Mesenchymal stem cell (in vitro differentiated cells and primary cell): ENCODE data around the gene BCR.
"Not testable (repeated sequence)": the region's sequence is repeated elsewhere in the genome, so short reads cannot be mapped to it uniquely, and the experiment has no call there.

Experiments used
- DNase-seq: peaks from one replicate; pipeline ENCODE4 v3.0.0-alpha.2; 2013
- H2AFZ ChIP-seq: one replicate; pipeline ENCODE4 v1.6.1; 2013; ENCODE audit warnings: low read depth, mild to moderate bottlenecking, control low read depth, inconsistent platforms, low read length, moderate library complexity
- H2AK5ac ChIP-seq: 2 replicates; pipeline ENCODE4 v1.6.1; 2013; ENCODE audit warnings: low read length, moderate library complexity, mild to moderate bottlenecking, inconsistent platforms; ENCODE audit not compliant: severe bottlenecking
- H2BK120ac ChIP-seq: one replicate; pipeline ENCODE4 v1.6.1; 2013; ENCODE audit warnings: low read depth, mild to moderate bottlenecking, inconsistent platforms, low read length, moderate library complexity
- H2BK12ac ChIP-seq, 2 experiments: one replicate each; pipeline ENCODE4 v1.6.1; 2013; ENCODE audit warnings: inconsistent platforms in 2 of 2, low read length in 2 of 2, mild to moderate bottlenecking in 2 of 2, moderate library complexity in 2 of 2, control low read depth in 1 of 2
- H2BK15ac ChIP-seq: one replicate; pipeline ENCODE4 v1.6.1; 2013; ENCODE audit warnings: mild to moderate bottlenecking, low read depth, inconsistent platforms; ENCODE audit not compliant: poor library complexity, severe bottlenecking
- H2BK5ac ChIP-seq: 2 replicates; pipeline ENCODE4 v1.6.1; 2013; ENCODE audit warnings: low read depth, mild to moderate bottlenecking, low read length, control low read depth, inconsistent platforms; ENCODE audit not compliant: poor library complexity, severe bottlenecking
- H3K14ac ChIP-seq, 2 experiments: one replicate each; pipeline ENCODE4 v1.6.1; 2013; ENCODE audit warnings: inconsistent platforms in 2 of 2, low read length in 2 of 2, control low read depth in 1 of 2, mild to moderate bottlenecking in 1 of 2, moderate library complexity in 1 of 2
- H3K18ac ChIP-seq, 2 experiments: one replicate each; pipeline ENCODE4 v1.6.1; 2013; ENCODE audit warnings: inconsistent platforms in 2 of 2, low read length in 2 of 2, control low read depth in 1 of 2, low read depth in 1 of 2, mild to moderate bottlenecking in 1 of 2
- H3K23ac ChIP-seq, 2 experiments: one replicate each; pipeline ENCODE4 v1.6.1; 2013; ENCODE audit warnings: inconsistent platforms in 2 of 2, low read length in 2 of 2, mild to moderate bottlenecking in 2 of 2, moderate library complexity in 2 of 2, control low read depth in 1 of 2
- H3K27ac ChIP-seq: 2 replicates; pipeline ENCODE4 v1.5.1; 2013; ENCODE audit warnings: mild to moderate bottlenecking, moderate library complexity, low read length, control low read depth, inconsistent platforms; ENCODE audit not compliant: poor library complexity, severe bottlenecking
- H3K27me3 ChIP-seq, 2 experiments: 2 replicates each; pipeline versions ENCODE4 v1.6.1 to v1.7.0; 2013; ENCODE audit warnings: low read length in 2 of 2, mild to moderate bottlenecking in 2 of 2, moderate library complexity in 2 of 2, control low read depth in 1 of 2, inconsistent platforms in 1 of 2; ENCODE audit not compliant: control insufficient read depth in 1 of 2, insufficient read depth in 1 of 2
- H3K36me3 ChIP-seq, 2 experiments: 2 replicates each; pipeline versions ENCODE4 v1.6.1 to v1.7.0; 2013; ENCODE audit warnings: low read length in 2 of 2, control low read depth in 1 of 2, inconsistent platforms in 1 of 2, low read depth in 1 of 2, mild to moderate bottlenecking in 1 of 2; ENCODE audit not compliant: insufficient read depth in 2 of 2, control insufficient read depth in 1 of 2
- H3K4ac ChIP-seq, 2 experiments: one replicate each; pipeline ENCODE4 v1.6.1; 2013; ENCODE audit warnings: inconsistent platforms in 2 of 2, low read length in 2 of 2, mild to moderate bottlenecking in 2 of 2, moderate library complexity in 2 of 2, control low read depth in 1 of 2, low read depth in 1 of 2
- H3K4me1 ChIP-seq: 2 replicates; pipeline ENCODE4 v1.6.1; 2013; ENCODE audit warnings: low read depth, low read length, control low read depth; ENCODE audit not compliant: control insufficient read depth, insufficient read depth
- H3K4me2 ChIP-seq: 2 replicates; pipeline ENCODE4 v1.6.1; 2013; ENCODE audit warnings: low read length, mild to moderate bottlenecking, inconsistent platforms; ENCODE audit not compliant: poor library complexity, severe bottlenecking
- H3K4me3 ChIP-seq, 2 experiments: 2 replicates each; pipeline versions ENCODE4 v1.5.1 to v1.7.0; 2013; ENCODE audit warnings: low read length in 2 of 2, mild to moderate bottlenecking in 2 of 2, control low read depth in 1 of 2, low read depth in 1 of 2; ENCODE audit not compliant: insufficient read depth in 1 of 2
- H3K79me1 ChIP-seq: replicated peaks from 2 replicates; pipeline ENCODE4 v1.6.1; 2013; ENCODE audit warnings: mild to moderate bottlenecking, control low read depth, low read length, inconsistent platforms; ENCODE audit not compliant: poor library complexity, severe bottlenecking
- H3K9ac ChIP-seq: 2 replicates; pipeline ENCODE4 v1.7.0; 2013; ENCODE audit warnings: mild to moderate bottlenecking, low read length, moderate library complexity
- H3K9me3 ChIP-seq: 2 replicates; pipeline ENCODE4 v1.7.0; 2013; ENCODE audit warnings: mild to moderate bottlenecking, low read length; ENCODE audit not compliant: control insufficient read depth
- H4K8ac ChIP-seq: one replicate; pipeline ENCODE4 v1.6.1; 2013; ENCODE audit warnings: inconsistent platforms, mild to moderate bottlenecking, low read length, moderate library complexity
- H4K91ac ChIP-seq: one replicate; pipeline ENCODE4 v1.6.1; 2013; ENCODE audit warnings: mild to moderate bottlenecking, low read length, inconsistent platforms
- WGBS: methylation state at CpG from one replicate; pipeline ENCODE4 v1.1.7; 2013; ENCODE audit warnings: mixed read lengths; 5-methylcytosine and 5-hydroxymethylcytosine counted together

BCR gene

DNA sequence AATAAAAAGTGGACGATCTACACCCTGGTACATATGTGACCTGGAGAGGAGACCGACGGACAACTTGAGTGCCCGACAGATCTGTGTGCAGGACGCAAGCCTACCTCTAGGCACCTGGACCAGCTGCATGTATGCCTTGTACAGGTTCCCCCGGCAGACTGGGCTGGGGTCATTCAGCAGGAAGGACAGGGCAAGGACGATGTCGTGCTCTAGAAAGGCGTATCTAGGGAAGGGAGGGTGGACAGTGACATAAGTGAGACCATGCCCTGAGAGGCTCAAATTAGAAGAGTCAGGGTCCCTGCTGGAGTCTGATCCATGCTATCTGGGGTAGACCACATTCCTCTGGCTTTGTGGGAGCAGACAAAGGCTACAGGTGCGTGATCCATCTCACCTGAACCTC is 46.4 kb upstream of the BCR start:
- Histone ChIP-seq H2AFZ (no peak overlapping the region), H2AK5ac (no peak overlapping the region), H3K18ac (no peak overlapping the region), H2BK5ac (no peak overlapping the region), H3K27ac (no peak overlapping the region), H2BK120ac (no peak overlapping the region), H3K4me2 (no peak overlapping the region), H2BK15ac (no peak overlapping the region), H4K91ac (no peak overlapping the region), H3K36me3 (no peaks in the 10 kb centered on the region), H3K23ac (no peak overlapping the region), H3K9ac (no peak overlapping the region), H3K4ac (no peak overlapping the region), H3K4me3 (no peak overlapping the region), H3K27me3 (peaks cover 4 to 17% of the 10 kb centered on the region in 2 experiments), H3K4me1 (peaks cover 2% of the 10 kb centered on the region), H4K8ac (no peak overlapping the region), H2BK12ac (no peak overlapping the region), H3K14ac (no peak overlapping the region), H3K9me3 (no peaks in the 10 kb centered on the region), H3K79me1 (no peaks in the 10 kb centered on the region)
- WGBS, result 90% methylated on average over 10 of the region's 10 CpGs
- DNase-seq, result no peak

DNA sequence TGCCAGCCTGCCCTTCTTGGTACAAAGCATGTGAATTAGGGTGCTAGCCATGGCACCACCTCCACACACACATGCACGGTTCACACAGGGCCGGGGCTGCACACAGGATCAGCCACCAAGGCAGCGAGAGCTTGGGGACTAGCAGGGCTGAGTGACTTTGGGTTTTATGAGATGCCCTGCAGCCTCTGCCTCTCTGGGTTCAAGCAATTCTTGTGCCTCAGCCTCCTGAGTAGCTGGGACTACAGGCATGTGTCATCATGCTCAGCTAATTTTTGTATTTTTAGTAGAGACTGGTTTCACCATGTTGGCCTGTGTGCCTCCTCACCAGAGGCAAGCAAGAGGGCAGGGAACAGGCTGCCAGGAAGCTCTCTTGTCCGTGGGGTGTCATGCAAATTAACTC is 43.3 kb upstream of the BCR start:
- H2BK15ac ChIP-seq, H3K4me1 ChIP-seq, H3K4ac ChIP-seq, H4K8ac ChIP-seq, H3K18ac ChIP-seq, H4K91ac ChIP-seq, H3K9me3 ChIP-seq, H2BK12ac ChIP-seq, H3K36me3 ChIP-seq, H2AFZ ChIP-seq, DNase-seq, H3K4me2 ChIP-seq, H3K9ac ChIP-seq, H2BK5ac ChIP-seq, H3K14ac ChIP-seq, H3K23ac ChIP-seq, H2BK120ac ChIP-seq, H2AK5ac ChIP-seq, H3K27ac ChIP-seq, H3K4me3 ChIP-seq, H3K79me1 ChIP-seq: not testable (repeated sequence)
- peaks cover 0 to 13% of the 10 kb centered on the region in 2 experiments for H3K27me3 ChIP-seq
- 80% methylated on average over 1 of the region's 4 CpGs for WGBS

DNA sequence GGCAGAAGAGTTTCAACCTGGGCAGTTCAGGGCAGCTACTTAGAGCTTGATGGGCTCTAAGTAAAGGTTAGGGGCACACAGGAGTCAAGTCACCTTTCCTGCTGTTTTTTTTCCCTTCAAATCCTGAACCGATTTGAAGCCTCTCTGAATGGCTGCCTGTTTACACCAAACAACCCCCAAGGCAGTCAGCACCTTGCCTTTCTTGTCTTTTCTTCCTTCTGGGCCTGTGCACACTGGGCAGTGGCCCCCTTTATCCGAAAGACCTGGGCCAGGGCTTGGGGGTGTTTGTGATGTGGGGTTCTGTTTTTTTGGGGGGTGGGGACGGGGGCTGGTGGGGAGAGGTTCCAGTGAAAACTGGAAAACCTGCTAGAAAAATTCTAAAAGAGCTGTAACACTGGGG is 42.8 kb upstream of the BCR start:
- DNase-seq, result no peak
- no peak overlapping the region for H2AFZ ChIP-seq
- no peaks in the 10 kb centered on the region for H3K79me1 ChIP-seq
- H3K4me3 ChIP-seq, result no peak overlapping the region
- WGBS, result 59% methylated on average over 2 of the region's 3 CpGs
- H3K4me2 ChIP-seq, result no peak overlapping the region
- no peak overlapping the region for H2BK12ac ChIP-seq
- no peak overlapping the region for H3K9ac ChIP-seq
- H2BK120ac ChIP-seq, result no peak overlapping the region
- no peaks in the 10 kb centered on the region for H3K9me3 ChIP-seq
- H2BK5ac ChIP-seq, result no peak overlapping the region
- H3K23ac ChIP-seq, result no peak overlapping the region
- no peaks in the 10 kb centered on the region for H3K36me3 ChIP-seq
- no peak overlapping the region for H2AK5ac ChIP-seq
- no peak overlapping the region for H3K14ac ChIP-seq
- no peak overlapping the region for H4K8ac ChIP-seq
- H3K4ac ChIP-seq, result no peak overlapping the region
- no peak overlapping the region for H2BK15ac ChIP-seq
- no peak overlapping the region for H4K91ac ChIP-seq
- peaks cover 8% of the 10 kb centered on the region for H3K4me1 ChIP-seq
- H3K27me3 ChIP-seq, result peaks cover 0 to 8% of the 10 kb centered on the region in 2 experiments
- H3K18ac ChIP-seq, result no peak overlapping the region
- no peak overlapping the region for H3K27ac ChIP-seq

DNA sequence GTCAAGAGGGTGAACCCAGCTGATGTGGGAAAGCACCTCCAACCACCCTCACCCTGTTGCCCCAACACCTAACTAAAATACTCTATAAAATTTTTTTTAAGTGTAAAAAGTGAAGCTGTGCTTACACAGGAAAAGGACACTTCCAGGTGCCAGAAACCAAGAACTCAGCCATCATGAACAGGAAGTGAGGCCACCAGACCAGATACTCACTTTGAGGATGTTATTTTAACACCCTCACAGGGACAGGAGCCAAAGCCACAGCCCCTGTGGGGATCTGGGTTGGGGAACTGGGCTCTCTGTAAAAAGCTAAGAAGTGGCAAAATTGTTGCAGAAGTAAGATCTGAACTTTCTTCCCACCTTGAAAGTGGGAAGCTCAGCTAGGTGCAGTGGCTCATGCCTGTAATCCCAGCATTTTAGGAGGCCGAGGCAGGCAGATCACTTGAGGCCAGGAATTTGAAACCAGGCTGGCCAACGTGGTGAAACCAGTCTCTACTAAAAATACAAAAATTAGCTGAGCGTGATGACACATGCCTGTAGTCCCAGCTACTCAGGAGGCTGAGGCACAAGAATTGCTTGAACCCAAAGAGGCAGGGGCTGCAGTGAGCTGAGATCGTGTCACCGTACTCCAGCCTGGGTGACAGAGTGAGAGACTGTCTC is 42.3 kb upstream of the BCR start:
- H3K14ac ChIP-seq, result no peak overlapping the region
- DNase-seq, result no peak
- peaks cover 11% of the 10 kb centered on the region for H3K4me1 ChIP-seq
- H3K36me3 ChIP-seq, result no peaks in the 10 kb centered on the region
- peaks cover 0 to 4% of the 10 kb centered on the region in 2 experiments for H3K27me3 ChIP-seq
- H4K8ac ChIP-seq, result no peak overlapping the region
- H3K23ac ChIP-seq, result no peak overlapping the region
- no peak overlapping the region for H2BK12ac ChIP-seq
- no peak overlapping the region for H3K27ac ChIP-seq
- no peak overlapping the region for H4K91ac ChIP-seq
- no peak overlapping the region for H3K9ac ChIP-seq
- H3K4me3 ChIP-seq, result no peak overlapping the region
- H2AK5ac ChIP-seq, result no peak overlapping the region
- no peak overlapping the region for H3K18ac ChIP-seq
- no peaks in the 10 kb centered on the region for H3K9me3 ChIP-seq
- no peak overlapping the region for H2AFZ ChIP-seq
- no peak overlapping the region for H3K4me2 ChIP-seq
- H3K79me1 ChIP-seq, result no peaks in the 10 kb centered on the region
- H2BK5ac ChIP-seq, result no peak overlapping the region
- H2BK120ac ChIP-seq, result no peak overlapping the region
- WGBS, result 77% methylated on average over 5 of the region's 5 CpGs
- H2BK15ac ChIP-seq, result no peak overlapping the region
- no peak overlapping the region for H3K4ac ChIP-seq
